HG03558 (cell line): ENCODE results near the gene TTLL10.

Experiments used
- ATAC-seq: cut with Tn5 transposase; IDR thresholded peaks from one replicate; pipeline ENCODE4 v1.9.1; 2021; ENCODE audit warnings: moderate number of reproducible peaks; ENCODE audit not compliant: unreplicated experiment; ENCODE audit errors: extremely low read depth

The TTLL10 gene

DNA sequence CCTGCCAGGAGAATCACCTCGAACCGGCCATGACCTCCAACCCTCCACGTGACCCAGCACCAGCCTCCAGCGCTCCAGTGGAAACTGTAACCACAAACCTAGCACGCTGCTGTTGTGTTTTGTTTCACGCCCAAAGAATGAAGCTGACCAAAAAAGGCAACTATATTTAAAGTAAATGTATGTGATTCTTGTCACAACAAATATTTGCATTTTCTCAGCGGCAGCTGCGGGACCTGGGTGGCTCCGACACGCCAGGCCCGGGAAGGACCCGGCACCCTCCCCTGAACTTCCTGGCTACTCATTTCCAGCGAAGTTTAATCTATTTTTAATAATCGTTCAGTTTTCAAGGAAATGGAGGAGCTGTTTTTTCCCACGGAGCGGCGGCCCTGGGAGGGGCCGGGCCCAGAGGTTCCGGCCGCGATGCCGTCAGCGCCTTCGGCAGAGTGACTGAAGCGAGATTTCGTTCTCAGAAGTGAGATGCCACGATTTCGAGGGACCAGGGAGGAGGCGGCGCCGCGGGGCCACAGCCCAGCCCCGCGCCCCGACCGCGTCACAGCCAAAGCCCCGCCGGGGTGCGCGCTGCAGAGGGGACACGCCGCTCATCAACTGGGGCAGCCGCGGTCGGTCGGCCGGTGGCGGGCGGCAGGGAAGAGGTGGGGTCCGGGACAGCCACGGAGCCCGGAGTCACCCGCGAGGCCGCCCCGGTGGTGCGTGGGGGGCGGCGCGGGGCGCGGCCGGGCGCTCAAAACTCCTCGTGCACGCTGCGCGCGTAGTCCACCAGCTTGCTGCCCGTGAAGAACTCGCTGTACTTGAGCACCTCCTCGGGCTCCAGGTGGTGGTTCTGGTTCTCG, 43.3 kb downstream of the TTLL10 start:
- no peak for ATAC-seq

DNA sequence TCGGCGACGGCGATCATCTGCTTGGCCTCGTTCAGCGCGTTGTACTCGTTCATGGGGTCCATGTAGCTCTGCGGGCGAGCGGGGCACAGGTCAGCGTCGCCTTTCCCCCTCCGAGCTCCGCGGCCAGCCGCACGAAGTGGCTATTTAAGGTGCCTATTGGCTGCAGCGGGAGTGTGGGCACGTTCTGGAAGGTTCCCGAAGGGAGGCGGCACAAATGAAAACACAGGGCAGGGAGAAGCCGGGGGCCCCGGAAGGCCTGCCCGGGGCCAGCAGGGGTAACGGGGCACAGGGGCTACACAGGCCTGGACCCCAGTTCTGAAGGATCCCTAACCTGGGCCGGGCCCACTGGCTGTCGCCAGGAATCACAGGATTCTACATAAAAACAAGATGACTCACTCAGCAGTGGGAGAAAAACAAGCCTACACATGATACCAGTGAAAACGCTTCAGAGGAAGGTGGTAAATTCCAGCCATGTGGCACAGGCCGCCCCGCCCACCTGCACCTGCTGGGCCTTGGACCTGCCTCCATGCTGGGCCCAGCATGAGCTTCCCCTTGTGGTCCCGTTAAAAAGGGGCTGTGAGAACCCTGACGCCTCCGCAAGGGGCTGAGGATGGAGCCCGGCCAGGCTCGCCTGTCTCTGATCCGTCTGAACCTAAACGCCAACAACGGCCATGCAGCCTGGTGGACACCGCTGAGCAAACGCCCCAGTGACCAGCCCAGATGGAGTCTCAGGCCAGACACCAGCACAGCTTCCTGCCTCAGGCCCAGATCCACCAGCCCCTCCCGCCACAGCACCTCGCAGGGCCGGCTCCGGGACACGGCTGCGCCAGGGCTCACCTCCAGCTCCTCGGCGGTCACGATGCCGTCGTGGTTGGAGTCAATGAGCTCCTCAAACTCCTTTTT, 44.2 kb downstream of the TTLL10 start:
- no peak for ATAC-seq

GRCh38 chr1:1218524-1219200, 45.0 kb downstream of the TTLL10 start:
- ATAC-seq: no peak

- ATAC-seq: no peak
Measured at GRCh38 chr1:1219341-1219740, 45.7 kb downstream of the TTLL10 start.

GRCh38 chr1:1220197-1220596, 46.5 kb downstream of the TTLL10 start:
- no peak for ATAC-seq

- ATAC-seq: no peak
Measured at GRCh38 chr1:1221887-1222574, 48.4 kb downstream of the TTLL10 start.

DNA sequence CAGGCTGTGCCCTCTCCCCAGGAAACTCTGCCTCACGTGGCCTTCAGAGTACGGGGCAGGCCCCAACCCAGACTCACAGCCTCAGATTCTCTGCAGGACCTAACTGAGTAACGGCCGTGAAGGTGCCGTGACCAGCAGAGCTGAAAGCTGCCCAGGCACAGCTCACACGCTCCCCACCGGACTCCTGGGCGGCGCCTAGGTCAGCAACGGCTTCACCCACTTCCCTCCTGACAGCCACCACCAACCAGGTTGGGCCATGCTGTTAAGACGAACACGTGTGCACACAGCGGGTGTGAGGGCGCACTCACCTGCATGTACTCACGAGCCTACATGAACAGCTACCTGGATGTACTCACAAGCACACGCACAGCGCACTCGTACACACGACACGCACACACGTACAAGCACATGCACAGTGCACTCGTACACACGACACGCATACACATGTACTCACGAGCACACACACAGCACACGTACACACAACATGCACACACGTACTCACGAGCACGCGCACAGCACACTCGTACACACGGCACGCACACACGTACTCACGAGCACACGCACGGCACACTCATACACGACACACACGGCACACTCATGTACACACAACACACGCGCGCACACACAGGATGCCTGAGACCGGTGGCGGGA, 49.0 kb downstream of the TTLL10 start:
- no peak for ATAC-seq

GRCh38 chr1:1223321-1223720, 49.6 kb downstream of the TTLL10 start:
- no peak for ATAC-seq

- ATAC-seq: no peak
Measured at GRCh38 chr1:1223891-1224290, 50.2 kb downstream of the TTLL10 start.

GRCh38 chr1:1225238-1225845, 51.7 kb downstream of the TTLL10 start:
- no peak for ATAC-seq

DNA sequence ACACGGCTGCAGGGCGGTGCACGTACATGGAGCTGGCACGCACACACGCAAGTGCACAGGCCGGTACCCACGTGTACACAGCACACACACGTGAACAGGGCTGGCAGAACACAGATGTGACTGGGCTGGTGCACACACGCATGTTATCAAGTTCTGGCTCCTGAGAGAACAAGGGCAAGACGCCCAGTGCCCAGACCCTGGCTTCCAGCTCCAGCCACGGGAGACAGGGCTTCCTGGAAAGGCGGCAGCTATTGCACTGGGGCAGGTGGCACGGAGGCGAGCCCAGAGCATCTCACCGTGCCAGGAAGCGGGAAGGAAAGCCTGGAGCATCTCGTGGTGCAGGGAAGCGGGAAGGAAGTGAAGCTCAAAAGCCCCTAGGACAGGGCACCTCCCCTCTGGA, 52.2 kb downstream of the TTLL10 start:
- no peak for ATAC-seq

- no peak for ATAC-seq
Measured at GRCh38 chr1:1226566-1227362, 53.1 kb downstream of the TTLL10 start.

DNA sequence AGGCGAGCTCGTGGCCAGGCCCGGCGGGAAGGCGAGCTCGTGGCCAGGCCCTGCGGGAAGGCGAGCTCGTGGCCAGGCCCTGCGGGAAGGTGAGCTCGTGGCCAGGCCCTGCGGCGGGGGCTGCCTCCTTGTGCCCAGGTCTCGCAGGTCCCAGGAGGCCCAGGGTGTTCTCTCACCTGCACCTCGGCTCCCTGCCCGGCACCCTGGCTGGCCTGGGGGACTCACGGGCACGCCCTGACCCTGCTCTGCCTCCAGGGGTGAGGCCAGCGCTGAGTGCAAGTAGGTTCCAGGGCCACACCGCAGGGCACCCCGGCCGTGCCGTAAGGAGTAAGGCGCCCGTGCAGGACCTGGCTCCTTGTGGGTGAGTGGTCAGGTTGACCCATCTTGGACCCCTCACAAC, 53.7 kb downstream of the TTLL10 start:
- no peak for ATAC-seq

DNA sequence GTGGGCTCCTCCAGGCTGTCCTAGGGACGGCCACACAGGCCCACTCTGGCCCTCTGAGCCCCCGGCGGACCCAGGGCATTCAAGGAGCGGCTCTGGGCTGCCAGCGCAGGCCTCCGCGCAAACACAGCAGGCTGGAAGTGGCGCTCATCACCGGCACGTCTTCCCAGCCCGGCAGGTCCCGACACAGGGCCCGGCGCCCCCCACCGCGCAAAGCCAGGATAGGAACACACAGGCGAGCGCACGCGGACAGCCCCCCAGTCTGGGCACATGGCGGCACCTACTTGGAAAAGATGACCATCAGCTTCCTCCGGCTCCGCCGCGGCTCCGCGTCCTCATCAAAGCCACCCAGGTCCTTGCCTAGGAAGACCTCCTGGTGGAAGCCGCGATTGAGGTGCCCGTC, 54.5 kb downstream of the TTLL10 start:
- ATAC-seq: no peak

DNA sequence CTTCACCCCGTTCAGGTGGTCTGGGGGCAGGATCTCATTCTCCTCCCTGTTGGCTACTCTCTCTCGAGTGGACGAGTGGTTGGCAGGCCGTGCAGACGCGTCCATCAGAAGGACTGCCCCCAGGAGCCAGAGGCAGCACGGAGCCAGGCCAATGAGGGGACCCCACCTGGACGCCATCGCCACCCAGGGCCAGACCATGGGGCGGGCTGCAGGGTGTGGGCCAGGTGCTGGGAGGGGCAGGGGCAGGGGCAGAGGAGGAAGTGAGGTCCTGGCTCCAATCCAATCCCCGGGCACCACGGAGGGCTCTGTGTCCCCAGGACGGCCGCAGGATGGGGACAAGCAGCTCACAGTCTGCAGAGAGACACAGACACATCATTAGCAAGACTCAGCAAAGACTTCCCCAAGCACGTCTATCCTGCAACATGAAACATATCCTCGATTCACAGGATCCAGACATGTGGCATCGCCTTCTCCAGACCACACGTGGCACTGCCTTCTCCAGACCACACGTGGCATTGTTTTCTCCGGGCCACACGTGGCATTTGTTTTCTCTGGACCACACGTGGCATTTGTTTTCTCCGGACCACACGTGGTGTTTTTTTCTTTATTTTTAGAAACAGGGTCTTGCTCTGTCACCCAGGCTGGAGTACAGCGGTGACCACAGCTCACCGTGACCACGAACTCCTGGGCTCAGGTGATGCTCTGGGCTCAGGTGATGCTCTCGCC, 55.1 kb downstream of the TTLL10 start:
- ATAC-seq: no peak

- ATAC-seq: no peak
Measured at GRCh38 chr1:1229770-1230169, 56.1 kb downstream of the TTLL10 start.

GRCh38 chr1:1230656-1231399, 57.1 kb downstream of the TTLL10 start:
- ATAC-seq: no peak
